ENCODE data around the gene WDR47.

- TF ChIP-seq POLR2AphosphoS5 (IDR thresholded peaks at IDR 0.05; ENCODE audit: low read depth, low read length) (peak; percentile 84), TAF1 (IDR thresholded peaks at IDR 0.05; ENCODE audit: borderline replicate concordance, low read depth, low read length) (0 out of 2 replicates have a peak, but pooled peaks have one; percentile 40)
These were observed 78.7 kb downstream of the WDR47 start, which contains the start of gene CLCC1 for GRCh38 chr1:108963052-108963686.
